DMS114 treated with DMSO at 0.1 percent for 48 hours (cell line): ENCODE data around the gene ATG10.
"Not testable (repeated sequence)": the region's sequence is repeated elsewhere in the genome, so short reads cannot be mapped to it uniquely, and the experiment has no call there.

Experiments used
- DNase-seq: peaks from one replicate; lab custom pipeline; 2025; ENCODE audit not compliant: unreplicated experiment; lab: John Stamatoyannopoulos, UW

Gene ATG10

DNA sequence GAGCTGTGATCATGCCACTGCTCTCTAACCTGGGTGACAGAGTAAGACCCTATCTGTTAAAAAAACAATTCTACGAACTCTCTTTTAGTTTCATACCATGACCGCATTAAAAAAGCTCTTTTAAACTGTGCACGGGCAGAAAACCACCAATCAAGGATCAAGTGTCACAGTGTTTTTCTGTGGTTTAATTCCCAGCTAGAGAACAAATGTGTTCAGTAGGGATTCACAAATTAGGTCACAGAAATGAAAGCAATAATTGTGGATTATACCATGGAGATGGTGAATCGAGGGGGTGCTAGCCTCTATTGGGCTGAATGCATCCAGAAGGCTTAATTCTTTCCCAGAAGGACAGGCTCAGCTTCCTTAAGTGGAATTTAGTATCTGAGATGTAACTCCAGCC lies 79.1 kb downstream of the ATG10 start:
- DNase-seq, result no peak

DNA sequence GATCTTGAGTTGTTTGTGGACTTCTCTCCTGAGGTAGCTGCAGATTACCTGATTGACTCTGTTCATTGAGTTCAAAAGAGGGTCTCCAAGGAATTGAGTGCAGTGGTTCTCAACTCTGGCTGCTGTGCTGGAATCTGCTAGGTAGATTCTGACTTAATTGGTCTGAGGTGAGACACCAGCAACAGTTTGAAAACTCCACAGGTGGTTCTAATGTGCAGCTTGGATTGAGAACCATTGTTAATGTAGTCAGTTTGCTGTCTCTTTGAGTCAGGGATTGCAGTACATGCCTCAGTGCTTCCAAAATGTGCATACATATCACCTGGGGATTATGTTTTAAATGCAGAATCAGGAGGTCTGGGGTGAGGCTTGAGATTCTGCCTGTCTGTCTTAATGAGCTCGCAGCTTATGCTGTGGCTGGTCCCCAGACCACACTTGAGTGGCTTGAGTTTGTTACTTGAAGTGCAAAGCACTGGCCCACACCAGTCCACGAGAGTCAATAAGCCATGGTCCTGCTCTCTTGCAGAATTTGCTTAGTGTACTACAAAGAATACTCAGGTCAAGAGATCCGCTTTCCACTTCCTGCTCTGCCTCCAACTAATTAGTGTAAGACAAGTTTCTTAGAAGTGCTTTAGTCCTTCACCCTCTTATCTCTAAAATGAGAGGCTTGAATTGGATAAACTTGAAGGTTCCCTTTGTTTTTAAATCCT lies 82.3 kb downstream of the ATG10 start:
- DNase-seq, result no peak

DNA sequence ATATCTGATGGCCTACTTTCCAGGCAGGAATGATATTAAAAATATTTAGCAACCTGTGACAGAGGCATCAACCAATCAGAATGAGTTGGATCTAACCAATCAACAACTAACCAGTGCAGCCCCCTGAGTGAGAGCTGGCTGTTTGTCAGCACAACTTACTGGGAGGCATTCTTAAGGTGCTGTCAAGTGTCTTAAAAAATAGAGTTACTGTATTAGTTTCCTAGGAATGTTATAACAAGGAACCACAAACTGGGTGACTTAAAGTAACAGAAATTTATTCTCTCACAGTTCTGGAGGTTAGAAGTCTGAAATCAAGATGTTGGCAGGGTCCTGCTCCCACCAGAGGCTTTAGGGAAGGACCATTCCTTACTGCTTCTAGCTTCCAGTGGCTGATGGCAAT lies 85.2 kb downstream of the ATG10 start:
- no peak for DNase-seq

DNA sequence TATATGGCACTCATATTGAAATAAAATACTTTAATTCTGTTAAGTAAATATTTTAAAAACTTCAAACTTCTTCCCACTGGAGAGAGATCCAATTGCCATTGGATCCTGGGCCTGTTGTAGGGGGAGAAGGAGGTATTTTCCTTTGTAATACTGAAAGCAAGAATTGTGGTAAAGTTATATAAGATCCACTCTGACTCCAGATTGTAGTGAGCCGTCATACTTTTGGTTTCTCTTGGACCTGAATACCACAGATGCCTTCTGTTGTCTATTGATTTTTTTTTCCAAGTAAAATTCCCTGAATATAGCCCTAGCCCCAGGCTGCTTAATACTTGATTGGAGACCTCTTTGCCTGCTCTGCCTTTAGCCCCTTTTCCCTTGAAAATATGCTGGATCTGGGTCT lies 86.9 kb downstream of the ATG10 start:
- DNase-seq, result no peak

DNA sequence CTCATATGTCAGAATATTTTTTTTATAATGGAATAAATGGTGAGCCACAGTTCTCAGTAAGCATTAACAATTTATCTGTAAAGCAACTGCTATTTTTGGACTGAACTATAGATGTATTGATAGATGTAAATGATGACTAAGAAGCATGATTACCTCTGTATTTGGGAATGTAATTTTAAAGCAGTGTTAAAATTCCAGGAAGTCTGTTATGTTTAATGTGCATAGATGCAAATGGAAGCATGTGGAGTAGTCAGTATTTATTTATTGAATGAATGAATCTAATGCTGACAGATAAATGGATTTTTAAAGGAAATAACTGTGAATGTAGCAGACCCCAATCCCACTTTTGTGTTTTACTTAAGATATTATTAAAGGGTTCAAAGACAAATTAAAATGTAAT lies 95.0 kb downstream of the ATG10 start:
- no peak for DNase-seq

DNA sequence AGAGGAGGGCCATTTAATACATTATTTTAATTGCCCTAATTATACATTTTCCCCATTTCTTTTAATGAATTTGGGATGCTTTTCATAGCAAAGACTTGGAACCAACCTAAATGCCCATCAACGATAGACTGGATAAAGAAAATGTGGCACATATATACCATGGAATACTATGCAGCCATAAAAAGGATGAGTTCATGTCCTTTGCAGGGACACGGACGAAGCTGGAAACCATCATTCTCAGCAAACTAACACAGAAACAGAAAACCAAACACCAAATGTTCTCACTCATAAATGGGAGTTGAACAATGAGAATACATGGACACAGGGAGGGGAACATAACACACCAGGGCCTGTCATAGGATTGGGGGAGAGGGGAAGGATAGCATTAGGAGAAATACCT lies 96.2 kb downstream of the ATG10 start:
- DNase-seq, result not testable (repeated sequence)

GRCh38 chr5:82068723-82069122 lies 96.9 kb downstream of the ATG10 start:
- no peak for DNase-seq

GRCh38 chr5:82072138-82072537 lies 100.3 kb downstream of the ATG10 start:
- DNase-seq, result no peak

GRCh38 chr5:82073179-82073578 lies 101.4 kb downstream of the ATG10 start:
- no peak for DNase-seq

- no peak for DNase-seq
Measured at GRCh38 chr5:82074950-82075349, 103.1 kb downstream of the ATG10 start.

DNA sequence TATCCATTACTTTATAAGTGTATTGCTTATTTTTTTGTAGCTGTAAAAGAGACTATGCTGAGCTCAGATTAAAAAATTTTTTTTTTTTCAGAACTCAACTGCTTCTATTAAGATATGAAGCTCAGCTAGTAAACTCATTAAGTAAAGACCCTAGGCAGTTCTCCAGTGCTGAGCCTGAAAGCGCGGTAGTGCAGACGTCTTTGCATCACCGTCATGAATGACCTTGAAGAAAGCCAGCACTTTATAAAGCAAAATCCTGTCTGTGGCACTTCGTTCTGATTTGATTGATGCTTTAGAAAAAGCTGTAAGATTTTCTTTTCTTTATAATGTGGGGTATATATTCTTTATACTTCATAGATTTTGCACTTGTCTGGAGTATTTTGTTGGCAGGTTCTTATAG lies 105.7 kb downstream of the ATG10 start:
- DNase-seq, result no peak

DNA sequence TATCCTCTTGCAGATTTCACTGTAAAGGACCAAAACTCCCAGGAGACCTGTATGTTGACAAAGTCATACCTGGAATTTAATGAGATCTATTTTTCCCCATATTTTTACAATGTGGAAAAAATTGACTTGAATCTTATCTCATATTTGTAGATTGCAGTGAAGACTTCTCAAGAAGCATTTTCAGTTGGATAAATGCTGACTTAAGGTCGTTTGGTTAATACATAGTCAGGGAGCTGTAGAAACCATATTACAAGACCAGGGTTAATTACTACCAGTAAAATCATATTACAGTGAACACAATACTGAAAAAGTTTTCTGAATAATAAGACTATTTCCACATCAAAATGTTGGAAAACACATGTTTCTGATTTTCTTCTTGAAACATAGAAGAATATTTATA lies 119.8 kb downstream of the ATG10 start:
- no peak for DNase-seq

- no peak for DNase-seq
Measured at GRCh38 chr5:82095536-82095935, 123.7 kb downstream of the ATG10 start.

GRCh38 chr5:82096249-82096648 lies 124.4 kb downstream of the ATG10 start:
- DNase-seq, result no peak

DNA sequence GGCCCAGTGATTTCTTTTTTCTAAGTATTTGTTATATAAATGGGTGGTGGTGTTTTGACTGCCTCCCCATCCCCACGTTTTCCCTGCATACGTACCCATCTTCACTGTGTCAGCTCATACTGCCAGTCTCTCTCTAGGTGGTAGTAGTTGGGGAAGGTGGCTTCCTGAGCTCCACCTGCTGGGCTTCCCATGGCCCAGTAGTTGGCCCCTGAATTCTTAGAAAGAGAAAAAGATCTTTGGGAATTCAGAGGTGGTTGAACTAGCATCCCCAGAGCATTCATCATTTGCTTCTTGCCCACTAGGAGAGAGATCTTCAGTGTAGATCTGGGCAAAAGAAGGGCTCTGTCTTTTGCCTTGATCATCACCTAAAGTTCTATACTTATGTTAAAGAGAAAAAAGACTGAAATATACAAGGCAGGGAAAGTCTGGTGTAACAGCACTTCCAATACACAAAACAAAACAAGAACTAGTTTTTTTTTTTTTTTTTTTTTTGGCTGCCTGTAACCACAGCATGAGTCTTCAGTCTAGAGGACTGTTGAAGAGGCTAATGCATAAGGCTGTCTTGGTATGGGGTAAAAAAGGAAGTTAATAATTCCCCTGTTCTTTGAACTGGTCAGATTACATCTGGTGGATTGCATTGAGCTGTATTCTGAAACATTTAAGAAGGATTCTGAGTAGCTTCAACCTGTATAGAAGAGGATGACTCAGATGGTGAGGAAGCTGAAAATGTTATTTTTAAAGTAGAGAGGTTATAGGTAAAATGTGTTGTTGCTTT lies 128.7 kb downstream of the ATG10 start:
- no peak for DNase-seq

GRCh38 chr5:82104872-82105271 lies 133.0 kb downstream of the ATG10 start:
- DNase-seq, result no peak

- DNase-seq, result no peak
Measured at GRCh38 chr5:82105457-82105856, 133.6 kb downstream of the ATG10 start.

DNA sequence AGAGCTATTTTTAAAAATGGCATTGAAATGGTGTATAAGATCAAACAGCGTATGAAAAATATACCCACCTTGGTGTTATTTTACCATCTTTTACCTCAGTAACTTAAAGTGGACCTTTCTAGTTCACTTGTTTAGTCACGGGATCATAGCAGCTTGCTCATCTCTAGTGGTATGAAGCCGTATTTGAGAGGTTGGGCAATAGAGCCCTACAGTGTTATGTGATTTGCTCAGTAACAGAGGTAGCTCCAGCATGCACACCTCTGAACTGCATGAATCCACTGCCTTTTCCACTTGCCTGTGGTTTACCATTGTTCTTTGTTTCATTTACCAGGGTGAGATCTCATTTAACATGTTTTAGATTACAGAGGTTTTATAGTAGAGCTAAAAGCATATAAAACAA lies 134.4 kb downstream of the ATG10 start:
- no peak for DNase-seq

GRCh38 chr5:82106756-82107155 lies 134.9 kb downstream of the ATG10 start:
- no peak for DNase-seq

- DNase-seq, result peak; percentile 25
Measured at GRCh38 chr5:82107267-82107666, 135.4 kb downstream of the ATG10 start.

GRCh38 chr5:82109013-82109412 lies 137.2 kb downstream of the ATG10 start:
- no peak for DNase-seq

GRCh38 chr5:82109915-82110314 lies 138.1 kb downstream of the ATG10 start:
- DNase-seq, result not testable (repeated sequence)

GRCh38 chr5:82111191-82111590 lies 139.4 kb downstream of the ATG10 start:
- no peak for DNase-seq
